Measurements from ENCODE around the gene ATP6V0E2. TPM values are rescaled to one million over a fixed set of nuclear protein-coding genes. Genes with fewer than 3 reads are reported as not detected.
"Not testable (repeated sequence)": the region's sequence is repeated elsewhere in the genome, so short reads cannot be mapped to it uniquely, and the experiment has no call there.

ATP6V0E2 gene
- total RNA-seq, 1 experiment from 2014 or later: 76.6 TPM

DNA sequence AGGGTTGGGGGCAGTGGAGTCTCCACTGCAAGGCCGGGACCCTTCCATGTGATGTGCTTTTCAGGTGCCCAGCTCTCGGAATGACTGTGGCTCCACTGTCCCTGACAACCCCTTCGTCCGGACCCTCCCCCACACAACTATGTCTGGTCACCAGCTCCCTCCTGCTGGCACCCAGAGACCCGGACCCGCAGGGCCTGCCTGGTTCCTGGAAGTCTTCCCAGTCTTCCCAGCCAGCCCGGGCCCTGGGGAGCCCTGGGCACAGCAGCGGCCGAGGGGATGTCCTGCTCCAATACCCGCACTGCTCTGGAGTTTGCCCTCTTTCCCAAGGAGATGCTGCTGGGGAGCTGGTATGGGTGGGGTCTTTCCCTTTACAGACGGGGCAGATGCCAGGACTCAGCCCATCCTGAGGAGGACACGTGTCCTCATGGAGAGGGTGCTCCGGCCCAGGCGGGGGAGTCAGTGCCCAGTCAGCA, 5.5 kb downstream of the ATP6V0E2 start:
- no peak for DNase-seq (ENCODE audit: low read depth)

GRCh38 chr7:149879766-149880637, 6.2 kb downstream of the ATP6V0E2 start:
- DNase-seq (ENCODE audit: low read depth): no peak

GRCh38 chr7:149880638-149881311, 7.0 kb downstream of the ATP6V0E2 start:
- no peak for DNase-seq (ENCODE audit: low read depth)

DNA sequence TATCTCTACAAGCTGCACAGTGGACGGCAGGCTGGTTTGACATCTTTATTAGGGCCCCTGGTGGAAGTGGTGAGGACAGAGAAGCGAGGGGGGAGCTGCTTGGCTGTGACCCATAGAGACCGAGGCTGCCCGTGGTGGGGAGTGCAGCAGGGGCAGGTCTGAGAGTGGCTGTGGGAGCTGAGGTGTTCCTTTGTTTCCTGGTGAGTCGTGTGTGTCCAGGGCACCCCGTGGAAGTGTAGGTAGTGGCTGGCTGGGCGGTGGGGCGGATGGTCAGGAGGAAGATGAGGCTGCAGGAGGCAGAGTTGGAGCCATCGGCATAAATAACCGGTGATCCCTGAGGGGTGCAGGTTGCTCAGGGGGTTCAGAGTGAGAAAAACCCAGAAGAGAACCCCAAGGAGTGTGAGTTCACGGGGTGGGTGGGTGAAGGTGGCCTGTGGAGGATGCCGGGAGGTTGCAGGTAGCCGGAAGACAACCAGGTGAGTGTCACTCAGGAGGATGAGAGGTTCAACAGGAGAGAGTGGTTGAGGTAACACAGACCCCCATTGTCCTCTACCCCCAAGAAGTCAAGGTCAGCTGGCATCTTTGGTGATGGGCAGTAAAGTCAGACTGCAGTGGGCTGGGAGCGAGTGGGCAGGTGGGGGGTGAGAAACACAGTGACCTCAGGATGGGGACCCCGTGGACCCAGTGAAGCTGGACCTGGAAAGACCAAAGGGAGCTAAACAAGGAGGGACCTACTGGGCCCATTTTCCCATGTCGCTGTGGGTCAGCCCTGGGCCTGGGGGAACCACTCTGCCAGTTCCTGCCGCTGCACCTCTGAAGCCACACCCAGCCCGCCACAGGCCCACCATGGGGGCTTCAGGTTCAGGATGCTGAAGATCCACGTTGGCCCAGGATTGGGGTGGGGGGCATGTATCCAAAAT, 7.8 kb downstream of the ATP6V0E2 start:
- DNase-seq (ENCODE audit: low read depth): no peak

- no peak for DNase-seq (ENCODE audit: low read depth)
These were observed 8.7 kb downstream of the ATP6V0E2 start for GRCh38 chr7:149882248-149883047.

GRCh38 chr7:149883048-149883438, 9.3 kb downstream of the ATP6V0E2 start:
- no peak for DNase-seq (ENCODE audit: low read depth)

GRCh38 chr7:149883452-149883861, 9.7 kb downstream of the ATP6V0E2 start:
- peak; percentile 46 for DNase-seq (ENCODE audit: low read depth)

DNA sequence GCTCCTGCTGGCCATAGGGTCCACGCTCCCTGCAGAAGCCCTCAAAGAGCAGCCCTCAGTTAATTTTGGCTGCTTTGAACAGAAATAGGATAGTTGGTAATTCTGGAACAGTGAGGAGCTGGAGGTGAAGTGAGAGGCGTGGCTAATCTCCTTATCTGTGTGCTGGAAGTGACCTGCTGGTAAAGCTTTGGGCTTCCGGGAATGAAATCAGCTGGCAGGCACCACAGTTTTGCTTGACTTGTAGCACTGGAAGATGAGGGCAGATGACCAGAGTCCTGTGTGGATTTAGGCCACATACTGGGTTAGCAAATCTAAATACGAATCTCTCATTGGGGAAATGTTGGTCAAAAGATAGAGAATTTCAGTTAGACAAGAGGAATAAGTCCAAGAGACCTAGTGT, 10.2 kb downstream of the ATP6V0E2 start:
- no peak for DNase-seq (ENCODE audit: low read depth)

DNA sequence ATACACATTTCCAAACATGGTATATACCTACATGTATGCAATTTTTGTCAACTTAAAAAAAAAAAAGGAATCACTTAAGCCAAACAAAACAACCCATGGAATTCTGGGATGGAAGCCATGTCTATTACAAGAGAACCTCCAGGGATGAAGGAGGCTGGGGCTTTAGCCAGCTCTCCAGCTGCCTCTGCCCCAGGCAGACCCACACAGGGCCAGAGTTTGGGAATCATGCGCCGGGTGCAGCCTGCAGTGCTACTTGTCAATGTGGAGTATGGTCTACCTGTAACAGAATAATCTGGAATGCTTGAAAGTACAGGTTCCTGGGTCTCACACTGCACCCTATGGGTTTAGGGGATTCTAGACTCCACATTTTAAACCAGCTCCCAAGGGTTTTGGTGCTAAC, 10.8 kb downstream of the ATP6V0E2 start:
- no peak for DNase-seq (ENCODE audit: low read depth)

GRCh38 chr7:149885191-149886017, 11.6 kb downstream of the ATP6V0E2 start:
- DNase-seq (ENCODE audit: low read depth): no peak

GRCh38 chr7:149886018-149886415, 12.2 kb downstream of the ATP6V0E2 start:
- no peak for DNase-seq (ENCODE audit: low read depth)

- DNase-seq (ENCODE audit: low read depth): no peak
These were observed 13.5 kb downstream of the ATP6V0E2 start for GRCh38 chr7:149887311-149887710.

GRCh38 chr7:149890715-149891114, 16.9 kb downstream of the ATP6V0E2 start:
- not testable (repeated sequence) for DNase-seq (ENCODE audit: low read depth)

- DNase-seq (ENCODE audit: low read depth): not testable (repeated sequence)
These were observed 21.2 kb downstream of the ATP6V0E2 start for GRCh38 chr7:149894957-149895356.

DNA sequence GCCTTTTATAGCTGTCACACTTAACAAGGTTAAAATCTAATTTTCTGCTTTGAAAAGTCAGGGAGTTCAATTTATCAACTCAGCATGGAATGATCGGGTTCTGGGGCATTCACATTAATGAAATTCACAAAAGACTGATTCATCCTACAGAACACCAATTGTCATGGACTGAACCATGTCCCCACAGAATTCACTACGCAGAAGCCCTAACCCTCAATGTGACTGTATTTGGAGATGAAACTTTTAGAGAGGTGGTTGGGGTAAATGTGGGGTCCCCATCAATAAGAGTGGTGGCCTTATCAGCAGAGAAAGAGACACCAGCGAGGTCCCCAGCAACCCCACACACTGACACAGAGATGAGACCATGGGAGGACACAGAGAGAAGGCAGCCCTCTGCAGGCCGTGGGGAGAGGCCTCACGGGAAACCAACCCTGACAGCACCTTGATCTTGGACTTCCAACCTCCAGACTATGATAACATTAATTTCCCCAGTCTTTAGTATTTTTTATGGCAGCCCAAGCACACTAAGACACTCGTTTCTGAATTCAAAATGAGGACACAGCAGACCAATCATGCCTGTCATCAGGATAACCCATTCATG, 34.1 kb downstream of the ATP6V0E2 start:
- not testable (repeated sequence) for DNase-seq (ENCODE audit: low read depth)

DNA sequence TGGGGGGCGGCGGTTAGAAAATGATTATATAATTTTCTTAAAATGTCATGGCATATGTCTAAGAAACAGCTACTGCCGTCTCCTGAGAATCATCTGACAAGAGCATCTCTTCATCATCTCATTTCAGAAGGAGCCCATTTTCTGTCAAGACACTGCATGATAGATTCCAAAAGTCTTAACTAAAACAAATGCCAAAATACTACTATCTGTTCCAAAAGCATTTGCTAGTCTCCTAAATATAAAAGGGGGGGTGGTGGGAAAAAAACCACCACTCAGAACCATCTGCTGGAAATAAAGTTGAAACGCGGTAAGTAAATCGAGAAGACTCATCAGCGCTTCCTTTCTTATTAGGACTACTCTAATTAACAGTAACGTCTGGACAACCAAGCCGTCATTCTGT, 36.5 kb downstream of the ATP6V0E2 start:
- DNase-seq (ENCODE audit: low read depth): not testable (repeated sequence)

DNA sequence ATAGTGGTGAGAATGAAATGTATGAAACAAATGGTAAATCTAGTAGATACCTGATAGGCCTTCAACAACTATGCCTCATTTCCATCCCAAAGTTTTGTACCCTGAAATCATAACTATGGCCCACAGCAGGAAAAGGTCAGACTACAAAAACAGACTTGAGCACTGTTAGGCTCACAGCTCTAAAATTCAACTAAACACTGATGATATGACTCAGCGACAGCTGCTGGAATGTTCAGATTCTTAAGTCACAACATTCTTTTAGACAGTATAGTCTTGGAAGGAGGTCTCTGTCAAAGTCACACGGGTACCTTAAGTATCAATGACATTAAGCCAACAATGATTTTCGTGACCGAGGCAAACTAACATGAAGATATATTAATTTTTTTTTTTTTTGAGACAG, 38.4 kb downstream of the ATP6V0E2 start:
- DNase-seq (ENCODE audit: low read depth): peak; percentile 36

GRCh38 chr7:149926414-149926813, 52.6 kb downstream of the ATP6V0E2 start:
- not testable (repeated sequence) for DNase-seq (ENCODE audit: low read depth)

Data from M059J (cell line).